ENCODE measurements around the gene SMIM1. TPM values are rescaled to one million over a fixed set of nuclear protein-coding genes. Genes with fewer than 3 reads are reported as not detected.

The SMIM1 gene
- 2.4 TPM for polyA plus RNA-seq (2013, experiment 1 of 2; ENCODE audit: insufficient read length)
- 1.8 TPM for polyA plus RNA-seq (2013, experiment 2 of 2; ENCODE audit: insufficient read length)

- no peak for DNase-seq
Observed at GRCh38 chr1:3772715-3773571, at the start of gene SMIM1. SMIM1 (plus strand) TSS chr1:3772749; CDS start chr1:3775374, 2,625 bp downstream.

GRCh38 chr1:3722846-3723245, 49.7 kb upstream of the SMIM1 start:
- DNase-seq: no peak

GRCh38 chr1:3724416-3725030, 48.0 kb upstream of the SMIM1 start:
- peak; percentile 46 for DNase-seq

- DNase-seq: no peak
Observed at GRCh38 chr1:3725366-3725765, 47.2 kb upstream of the SMIM1 start.

- DNase-seq: no peak
Observed at GRCh38 chr1:3727042-3727824, 45.3 kb upstream of the SMIM1 start.

GRCh38 chr1:3727825-3728776, 44.4 kb upstream of the SMIM1 start:
- no peak for DNase-seq

GRCh38 chr1:3729594-3730542, 42.7 kb upstream of the SMIM1 start:
- DNase-seq: no peak

GRCh38 chr1:3730543-3731247, 41.9 kb upstream of the SMIM1 start:
- no peak for DNase-seq

- no peak for DNase-seq
Observed at GRCh38 chr1:3731583-3732433, 40.7 kb upstream of the SMIM1 start.

GRCh38 chr1:3732434-3733093, 40.0 kb upstream of the SMIM1 start:
- DNase-seq: peak; percentile 8

- no peak for DNase-seq
Observed at GRCh38 chr1:3733094-3733882, 39.3 kb upstream of the SMIM1 start.

GRCh38 chr1:3733883-3734589, 38.5 kb upstream of the SMIM1 start:
- DNase-seq: no peak

- DNase-seq: no peak
Observed at GRCh38 chr1:3734602-3735001, 37.9 kb upstream of the SMIM1 start.

GRCh38 chr1:3735027-3735681, 37.4 kb upstream of the SMIM1 start:
- no peak for DNase-seq

GRCh38 chr1:3735688-3736087, 36.9 kb upstream of the SMIM1 start:
- DNase-seq: no peak

GRCh38 chr1:3736131-3736561, 36.4 kb upstream of the SMIM1 start:
- no peak for DNase-seq

Data from fibroblast of skin of scalp (primary cell).